HFF-Myc (cell line): ENCODE measurements around the gene TTC7B.

Source experiments
- DNase-seq: peaks from one replicate; pipeline ENCODE4 v3.0.0-alpha.2; 2011; ENCODE audit warnings: low read depth; ENCODE audit errors: extremely low read depth
- H3K4me3 ChIP-seq: replicated peaks from 2 replicates; pipeline ENCODE4 v1.5.1; 2011; ENCODE audit warnings: low read depth, mild to moderate bottlenecking, control low read depth, low read length
- TF ChIP-seq, protein P1 (sequence below): IDR thresholded peaks from 2 replicates; pipeline ENCODE4 v1.5.1; 2012; ENCODE audit warnings: mild to moderate bottlenecking, low read depth, low read length, control low read depth; ENCODE audit errors: missing control alignments

TTC7B gene

DNA sequence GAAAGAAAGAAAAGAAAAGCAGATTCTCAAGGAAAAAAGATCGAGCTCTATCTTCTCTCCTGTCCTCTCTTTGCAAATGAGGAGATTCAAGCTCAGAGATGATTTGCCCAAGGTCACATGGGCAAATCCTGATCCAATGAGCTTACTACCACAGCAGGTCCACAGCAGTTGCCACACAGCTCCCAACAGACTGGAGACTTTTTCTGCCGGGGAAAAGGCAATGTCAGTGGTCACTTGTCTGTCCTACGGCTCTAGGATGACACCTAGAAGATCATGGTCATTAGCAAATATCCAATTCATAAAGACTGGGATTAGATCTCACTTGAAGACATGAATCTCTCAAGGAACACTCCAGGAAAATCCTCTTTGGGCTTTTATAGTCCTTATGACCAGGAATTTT is 58.8 kb downstream of the TTC7B start:
- TF ChIP-seq, protein P1, sequence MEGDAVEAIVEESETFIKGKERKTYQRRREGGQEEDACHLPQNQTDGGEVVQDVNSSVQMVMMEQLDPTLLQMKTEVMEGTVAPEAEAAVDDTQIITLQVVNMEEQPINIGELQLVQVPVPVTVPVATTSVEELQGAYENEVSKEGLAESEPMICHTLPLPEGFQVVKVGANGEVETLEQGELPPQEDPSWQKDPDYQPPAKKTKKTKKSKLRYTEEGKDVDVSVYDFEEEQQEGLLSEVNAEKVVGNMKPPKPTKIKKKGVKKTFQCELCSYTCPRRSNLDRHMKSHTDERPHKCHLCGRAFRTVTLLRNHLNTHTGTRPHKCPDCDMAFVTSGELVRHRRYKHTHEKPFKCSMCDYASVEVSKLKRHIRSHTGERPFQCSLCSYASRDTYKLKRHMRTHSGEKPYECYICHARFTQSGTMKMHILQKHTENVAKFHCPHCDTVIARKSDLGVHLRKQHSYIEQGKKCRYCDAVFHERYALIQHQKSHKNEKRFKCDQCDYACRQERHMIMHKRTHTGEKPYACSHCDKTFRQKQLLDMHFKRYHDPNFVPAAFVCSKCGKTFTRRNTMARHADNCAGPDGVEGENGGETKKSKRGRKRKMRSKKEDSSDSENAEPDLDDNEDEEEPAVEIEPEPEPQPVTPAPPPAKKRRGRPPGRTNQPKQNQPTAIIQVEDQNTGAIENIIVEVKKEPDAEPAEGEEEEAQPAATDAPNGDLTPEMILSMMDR: no peak
- H3K4me3 ChIP-seq: no peak overlapping the region
- no peak for DNase-seq

DNA sequence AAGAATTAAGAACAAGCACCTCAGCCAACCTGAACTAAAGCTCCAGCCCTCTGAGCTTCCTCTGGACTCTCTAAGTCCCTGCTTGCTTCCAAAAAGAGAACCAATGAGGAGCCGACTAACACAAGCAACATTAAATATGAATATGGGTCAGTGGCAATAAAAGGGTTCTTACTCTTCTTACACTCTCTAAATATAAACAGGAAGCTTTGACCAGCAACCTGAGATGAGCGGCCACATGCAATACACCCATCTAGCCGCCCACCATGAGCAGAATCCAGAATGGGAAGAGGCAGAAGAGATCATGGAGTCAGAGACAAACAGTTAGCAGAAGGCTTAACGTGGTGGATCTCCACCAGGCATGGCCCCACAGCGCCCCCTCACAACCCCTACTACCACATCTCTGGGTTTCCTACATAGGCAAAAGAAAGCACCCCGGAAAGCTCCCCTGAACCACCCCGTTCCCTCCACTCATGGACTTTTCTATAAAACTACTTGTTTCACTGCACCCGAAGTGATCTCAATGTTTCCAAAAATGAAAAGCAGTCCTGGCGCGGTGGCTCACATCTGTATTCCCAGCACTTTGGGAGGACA is 59.4 kb downstream of the TTC7B start:
- TF ChIP-seq, protein P1: peak; percentile 10
- no peak for DNase-seq
- H3K4me3 ChIP-seq: no peak overlapping the region

DNA sequence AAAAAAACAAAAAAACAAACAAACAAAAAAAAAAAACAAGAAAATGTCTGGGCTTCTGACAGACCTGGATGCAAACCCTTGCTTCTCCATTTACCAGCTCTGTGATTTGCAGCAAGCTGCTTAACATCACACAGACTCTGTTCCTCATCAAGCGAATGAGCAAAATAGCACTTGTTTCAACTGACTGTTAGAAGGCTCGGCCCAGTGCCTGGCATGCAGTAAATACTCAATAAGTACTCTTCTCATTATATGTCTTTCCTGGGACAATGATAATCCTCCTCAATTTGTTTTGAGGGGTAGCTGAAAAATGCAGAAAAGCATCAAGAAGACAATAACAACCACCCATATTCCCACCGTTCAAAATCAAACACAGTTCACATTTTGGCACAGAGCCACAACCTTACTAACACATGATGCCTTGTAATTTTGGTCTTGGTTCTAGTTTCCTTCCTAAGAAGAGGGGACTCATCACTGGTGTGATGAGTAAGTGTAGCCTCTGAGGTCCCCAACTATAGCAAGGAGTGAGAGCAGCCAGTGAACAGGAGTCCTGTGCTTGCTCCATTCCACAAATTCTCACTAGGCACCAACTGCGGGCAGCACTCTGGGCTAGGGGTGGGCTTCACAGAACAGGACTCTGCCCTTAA is 60.4 kb downstream of the TTC7B start:
- no peak for DNase-seq

DNA sequence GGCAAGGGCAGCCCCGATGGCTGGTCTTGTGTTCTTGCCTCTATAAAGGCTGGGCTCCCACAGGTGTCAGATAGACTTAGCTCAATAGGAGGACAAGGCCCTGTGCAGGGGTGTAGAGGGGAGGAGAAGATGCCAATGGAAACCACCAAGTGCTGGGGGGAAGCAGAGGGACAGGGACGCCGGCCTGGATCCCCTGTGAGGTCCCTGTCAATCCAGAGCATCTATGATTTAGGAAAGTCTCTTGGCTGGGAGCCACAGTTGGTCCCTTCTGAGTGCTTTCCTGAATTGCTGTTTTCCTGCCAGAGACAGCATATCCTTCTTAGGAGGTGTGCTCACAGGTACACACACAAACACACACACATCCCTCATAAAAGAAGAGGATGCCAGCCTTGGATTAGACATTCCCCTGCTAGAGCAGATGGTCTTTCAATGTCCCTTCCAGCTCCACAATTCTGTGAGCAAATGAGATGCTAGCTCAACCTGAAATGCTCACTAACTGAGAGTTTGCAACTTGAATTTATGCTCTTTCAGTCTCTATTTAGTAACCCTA is 62.7 kb downstream of the TTC7B start:
- TF ChIP-seq, protein P1: no peak
- no peak overlapping the region for H3K4me3 ChIP-seq
- no peak for DNase-seq

More for the DNA sequence above, 60.4 kb downstream of the TTC7B start:
- H3K4me3 ChIP-seq: no peak overlapping the region
- TF ChIP-seq, protein P1: no peak

DNA sequence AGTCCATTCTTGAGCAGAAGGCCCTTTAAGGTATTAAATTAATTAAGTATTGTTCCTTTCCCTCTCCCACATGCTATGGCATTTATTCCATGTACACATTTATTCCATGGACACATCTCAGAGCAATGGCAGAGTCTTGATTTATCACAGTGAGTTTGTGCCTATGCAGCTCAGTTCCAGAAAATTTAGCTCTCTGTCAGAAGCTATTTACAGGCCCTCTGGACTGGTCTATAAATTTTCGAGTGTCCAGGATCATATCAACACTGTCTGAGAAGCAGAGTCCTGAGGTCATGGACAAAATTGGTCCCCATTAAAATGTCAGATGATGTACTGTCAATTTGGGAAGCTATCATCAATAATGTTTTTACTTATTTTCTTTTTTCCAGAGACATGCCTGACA is 65.5 kb downstream of the TTC7B start:
- H3K4me3 ChIP-seq: no peak overlapping the region
- no peak for DNase-seq
- TF ChIP-seq, protein P1: no peak

DNA sequence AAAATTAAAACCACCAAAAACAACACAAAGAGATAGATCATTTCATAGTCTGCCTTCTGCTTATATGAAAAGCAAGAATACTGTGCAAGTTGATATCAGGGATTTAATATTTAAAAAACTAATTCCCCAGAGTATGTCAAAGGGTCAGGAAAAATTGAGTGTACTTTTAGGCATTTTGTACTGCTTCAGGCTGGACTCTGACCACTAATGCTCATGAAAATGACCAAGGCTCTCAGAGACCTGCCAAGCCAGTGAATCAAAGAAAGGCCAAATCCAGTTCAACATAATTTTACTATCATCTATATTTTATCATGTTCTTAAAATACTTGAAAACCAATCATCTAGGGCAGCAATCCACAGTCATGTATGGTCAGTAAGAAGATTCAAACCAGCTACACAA is 66.0 kb downstream of the TTC7B start:
- DNase-seq: no peak
- no peak overlapping the region for H3K4me3 ChIP-seq
- TF ChIP-seq, protein P1: no peak

DNA sequence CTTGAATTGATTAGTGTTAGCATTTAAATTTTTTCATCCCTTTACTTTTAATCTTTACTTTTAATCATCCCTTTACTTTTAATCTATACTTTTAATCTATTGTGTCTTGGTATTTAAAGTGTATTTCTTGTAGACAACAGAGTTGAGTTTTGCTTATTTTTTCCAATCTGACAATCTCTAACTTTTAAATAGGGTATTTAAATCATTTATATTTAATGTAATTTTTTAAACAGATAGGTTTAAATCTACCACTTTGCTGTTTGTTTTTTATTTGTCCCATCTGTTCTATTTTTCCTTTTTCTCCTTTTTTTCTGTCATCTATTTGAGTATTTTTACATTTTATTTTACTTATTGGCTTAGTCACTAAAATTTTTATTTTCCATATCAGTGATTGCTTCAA is 68.3 kb downstream of the TTC7B start:
- no peak overlapping the region for H3K4me3 ChIP-seq
- no peak for DNase-seq
- TF ChIP-seq, protein P1: no peak
